Hematopoietic multipotent progenitor cell treated with erythropoietin and hydrocortisone succinate and interleukin-3 and kit ligand, for 17 days (in vitro differentiated cells): ENCODE results near the gene CELF2.
"Not testable (repeated sequence)": the region's sequence is repeated elsewhere in the genome, so short reads cannot be mapped to it uniquely, and the experiment has no call there.

Source experiments
- DNase-seq: peaks from one replicate; pipeline ENCODE4 v3.0.0-alpha.2; 2015; ENCODE audit warnings: low spot score

Gene CELF2

DNA sequence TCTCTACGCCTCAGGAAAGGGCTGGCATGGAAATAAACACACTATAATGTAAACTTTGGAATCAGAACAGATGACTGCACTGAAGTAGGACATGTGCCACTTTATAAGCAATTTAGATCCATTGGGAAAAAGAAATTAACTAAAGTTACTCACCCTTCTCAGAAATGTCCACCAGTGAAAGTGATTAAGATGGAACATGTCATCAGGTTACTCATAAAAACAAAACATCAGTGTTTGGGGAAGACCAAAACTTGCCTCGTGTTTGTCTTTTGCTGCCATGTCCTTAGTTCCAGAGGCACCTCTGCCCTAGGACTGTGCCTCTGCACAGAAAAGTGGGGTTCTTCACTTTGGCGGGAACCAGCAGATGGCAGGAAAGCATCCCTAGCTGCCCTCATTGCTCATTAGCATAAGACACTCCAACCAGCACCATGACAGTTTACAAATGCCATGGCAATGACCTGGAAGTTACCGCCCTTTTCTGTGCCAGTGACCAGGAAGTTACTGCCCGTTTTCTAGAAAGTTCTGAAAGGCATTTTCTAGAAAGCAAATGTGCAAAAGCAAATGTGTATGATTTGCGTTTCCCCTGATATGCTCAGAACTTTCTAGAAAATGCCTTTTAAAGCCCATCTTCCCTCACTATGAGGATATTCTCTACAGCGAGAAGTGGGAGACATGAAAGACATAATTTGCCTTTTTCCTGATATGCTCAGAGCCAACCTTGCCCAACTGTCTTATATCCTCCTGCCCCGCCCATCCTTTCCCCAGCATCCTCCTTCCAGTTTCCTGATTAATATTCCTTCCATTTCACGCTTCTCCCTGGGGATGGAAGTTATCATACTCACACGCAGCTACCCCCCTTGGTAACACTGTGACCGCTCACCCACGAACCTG lies 335.6 kb downstream of the CELF2 start:
- no peak for DNase-seq

DNA sequence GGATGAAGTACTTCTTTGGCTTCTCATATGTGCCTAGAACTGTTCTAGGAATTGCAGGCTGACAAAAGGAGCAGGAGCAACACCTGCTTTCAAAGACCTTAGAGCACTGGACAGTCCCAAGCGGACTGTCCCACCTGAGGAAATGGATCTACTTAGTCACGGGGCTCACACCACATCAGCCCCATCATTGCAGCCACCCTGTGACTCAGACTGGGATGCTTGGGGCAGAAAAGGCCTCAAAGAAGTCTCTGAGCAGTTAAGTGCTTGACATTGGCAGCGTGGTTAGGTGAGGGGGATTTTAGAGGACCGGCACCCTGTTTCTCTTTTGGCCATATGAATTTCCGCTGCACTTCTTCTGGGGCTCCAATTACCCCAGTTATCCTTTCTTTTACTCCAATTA lies 337.2 kb downstream of the CELF2 start:
- DNase-seq: no peak

DNA sequence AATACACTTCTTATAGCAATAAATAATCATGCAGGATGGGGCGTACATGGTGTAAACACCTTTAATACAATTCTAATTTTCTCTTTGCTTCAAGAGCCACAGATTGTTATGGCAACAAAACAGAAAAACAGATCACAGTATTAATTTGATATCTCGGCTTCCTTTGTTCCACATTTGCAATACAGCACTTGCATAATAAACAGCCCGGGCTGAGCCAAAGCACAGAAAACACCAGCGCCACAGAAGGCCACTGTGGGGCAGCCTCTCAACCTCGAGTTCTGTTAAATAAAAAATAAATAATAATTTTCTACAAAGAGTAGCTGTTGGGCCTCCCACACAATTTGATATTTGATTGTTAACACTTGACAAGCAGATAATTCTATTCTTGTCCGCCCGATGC lies 337.9 kb downstream of the CELF2 start:
- no peak for DNase-seq

DNA sequence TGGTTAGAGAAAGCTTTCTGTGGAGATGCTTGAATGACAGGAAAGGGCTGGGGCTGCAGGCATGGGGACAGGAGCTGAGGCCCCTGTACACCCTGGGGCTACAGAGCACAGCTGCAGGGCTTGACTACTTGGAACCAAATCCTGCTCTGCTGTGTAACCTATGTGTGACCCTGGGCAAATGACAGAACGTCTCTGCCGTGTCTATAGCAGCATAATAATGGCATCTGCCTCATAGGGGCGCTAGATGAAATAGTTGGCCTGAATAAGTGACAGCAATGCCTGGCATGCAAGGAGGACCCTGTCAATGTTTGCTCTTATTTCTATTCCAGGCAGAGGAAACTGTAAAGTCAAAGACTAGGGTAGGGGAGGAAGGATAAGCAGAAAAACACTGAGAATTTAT lies 339.8 kb downstream of the CELF2 start:
- DNase-seq: no peak

DNA sequence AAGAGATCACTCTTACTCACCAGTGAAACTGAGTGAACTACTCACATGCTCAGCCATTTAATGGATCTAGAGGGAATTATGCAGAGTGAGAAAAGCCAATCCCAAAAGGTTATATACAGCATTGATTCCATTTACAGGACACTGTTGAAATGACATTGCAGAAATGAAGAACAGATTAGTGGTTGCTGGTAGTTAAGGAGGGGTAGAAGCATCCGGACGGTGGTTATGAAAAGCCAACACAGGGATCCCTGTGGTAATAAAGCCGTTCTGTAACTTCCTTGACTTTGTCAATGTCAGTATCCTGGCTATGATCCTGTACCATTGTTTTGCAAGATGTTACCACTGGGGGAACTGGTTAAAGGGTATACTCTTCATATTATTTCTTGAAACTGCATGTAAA lies 340.3 kb downstream of the CELF2 start:
- no peak for DNase-seq

DNA sequence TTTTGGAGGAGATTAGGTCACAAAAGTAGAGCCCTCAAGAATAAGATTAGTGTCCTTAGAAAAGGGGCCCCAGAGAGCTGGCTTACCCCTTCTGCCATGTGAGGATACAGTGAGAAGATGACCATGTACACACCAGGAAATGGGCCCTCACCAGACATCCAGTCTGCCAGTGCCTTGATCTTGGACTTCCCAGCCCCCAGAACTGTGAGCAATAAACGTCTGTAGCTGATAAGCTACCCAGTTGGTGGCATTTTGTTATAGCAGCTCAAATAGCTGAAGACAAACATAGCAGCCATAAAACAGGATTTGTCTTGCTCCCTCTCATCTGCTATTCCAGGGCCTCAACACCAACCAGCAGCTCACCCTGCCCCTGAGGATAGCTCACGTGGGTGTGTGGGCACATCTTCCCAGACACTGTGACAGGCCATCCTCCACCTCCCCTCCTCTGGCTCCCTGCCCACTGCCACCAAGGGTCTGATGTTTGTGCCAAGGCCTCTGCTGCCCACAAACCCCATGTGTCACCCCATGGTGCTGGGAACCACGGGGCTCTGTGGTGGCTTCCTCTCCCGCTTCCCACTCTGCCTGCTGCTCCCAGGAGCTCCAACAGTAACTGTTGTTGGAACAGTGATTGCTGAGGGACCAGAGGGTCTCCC lies 341.4 kb downstream of the CELF2 start:
- DNase-seq: no peak

DNA sequence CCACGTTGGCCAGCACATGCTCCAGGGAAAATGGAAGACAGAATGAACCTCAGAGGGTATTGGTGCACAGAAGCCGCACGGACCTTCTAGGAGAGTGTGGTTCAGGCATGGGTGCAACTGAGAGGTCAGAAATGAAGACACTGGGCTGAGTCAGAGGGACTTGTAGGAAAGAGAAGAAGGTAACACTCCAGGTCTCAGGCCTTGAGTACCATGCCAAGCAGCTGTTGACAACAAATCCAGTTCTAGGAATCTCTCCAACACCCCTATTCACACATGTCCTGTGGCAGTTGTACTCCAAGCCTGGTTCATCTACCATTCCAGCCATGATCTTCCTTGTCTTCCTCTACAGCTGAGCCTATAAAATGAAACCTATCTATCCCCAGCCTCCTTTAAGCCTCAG lies 342.2 kb downstream of the CELF2 start:
- DNase-seq: no peak

DNA sequence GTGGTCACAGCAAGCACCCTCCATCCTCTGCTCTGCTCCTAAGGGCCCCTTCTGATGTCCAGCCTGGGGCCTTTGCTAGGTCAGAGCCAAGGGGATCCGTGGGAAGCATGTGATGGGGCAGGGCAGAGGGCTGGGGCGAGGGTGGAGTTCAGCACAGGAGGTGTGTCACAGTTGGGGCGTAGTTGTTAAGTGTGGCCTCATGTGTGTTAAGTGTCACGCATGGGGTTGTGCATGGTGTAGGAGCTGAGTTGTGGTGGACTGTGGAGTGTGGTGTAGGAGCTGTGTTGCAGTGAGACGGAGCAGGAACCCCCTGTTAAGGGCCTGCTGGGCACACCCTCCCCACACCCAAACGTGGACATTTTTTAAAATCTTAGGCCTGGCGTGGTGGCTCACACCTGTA lies 345.8 kb downstream of the CELF2 start:
- DNase-seq: no peak

DNA sequence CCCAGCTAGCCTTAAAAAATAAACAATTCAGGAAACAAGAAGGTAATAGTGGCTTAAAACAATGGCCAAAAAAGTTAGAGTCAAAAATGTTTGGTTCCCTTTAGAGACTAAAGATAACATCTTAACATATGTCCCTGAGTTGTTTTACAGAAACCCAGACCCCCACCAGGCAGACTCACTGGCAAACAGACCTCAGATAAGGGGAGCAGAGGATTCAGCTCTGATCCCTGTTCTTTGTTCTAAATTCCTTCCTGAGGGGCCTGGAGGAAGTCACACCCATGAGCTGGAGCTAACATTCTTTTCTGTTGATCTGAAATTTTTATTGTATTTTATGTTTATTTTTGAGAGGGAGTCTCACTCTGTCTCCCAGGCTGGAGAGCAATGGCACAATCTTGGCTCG lies 346.6 kb downstream of the CELF2 start:
- DNase-seq: no peak

DNA sequence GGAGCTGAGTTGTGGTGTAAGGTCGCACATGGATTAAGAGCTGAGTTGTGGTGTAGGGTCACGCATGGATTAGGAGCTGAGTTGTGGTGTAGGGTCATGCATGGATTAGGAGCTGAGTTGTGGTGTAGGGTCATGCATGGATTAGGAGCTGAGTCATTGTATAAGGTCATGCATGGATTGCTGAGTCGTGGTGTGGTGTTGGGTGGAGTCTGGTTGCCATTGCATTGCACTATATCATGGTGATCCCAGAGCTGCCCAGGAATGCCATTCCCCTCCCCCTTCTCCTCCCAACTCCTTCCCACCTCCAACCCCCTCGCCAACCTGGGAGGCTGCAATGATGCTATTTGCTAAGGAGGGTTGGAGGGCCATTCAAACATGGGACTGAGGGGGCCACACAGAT lies 349.2 kb downstream of the CELF2 start:
- DNase-seq: not testable (repeated sequence)

DNA sequence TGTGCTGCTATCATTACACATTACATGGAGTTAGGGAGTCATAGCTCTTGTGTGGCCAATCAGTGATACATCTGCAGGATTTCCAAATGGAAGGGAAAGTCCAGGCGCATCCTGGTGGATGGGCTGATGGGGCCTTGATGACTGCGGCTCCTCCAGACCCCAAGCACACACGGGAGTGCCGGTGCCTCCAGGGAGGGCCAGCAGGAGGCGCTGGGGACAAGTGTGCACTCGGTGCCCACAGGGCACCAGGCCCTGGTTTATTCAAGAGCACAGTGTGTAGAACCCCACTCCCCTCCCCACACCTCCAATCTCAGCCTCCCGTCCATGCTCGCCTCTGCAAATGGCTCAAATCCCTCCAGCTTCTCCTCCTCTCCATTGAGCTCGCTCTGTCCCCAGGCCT lies 349.8 kb downstream of the CELF2 start:
- no peak for DNase-seq

DNA sequence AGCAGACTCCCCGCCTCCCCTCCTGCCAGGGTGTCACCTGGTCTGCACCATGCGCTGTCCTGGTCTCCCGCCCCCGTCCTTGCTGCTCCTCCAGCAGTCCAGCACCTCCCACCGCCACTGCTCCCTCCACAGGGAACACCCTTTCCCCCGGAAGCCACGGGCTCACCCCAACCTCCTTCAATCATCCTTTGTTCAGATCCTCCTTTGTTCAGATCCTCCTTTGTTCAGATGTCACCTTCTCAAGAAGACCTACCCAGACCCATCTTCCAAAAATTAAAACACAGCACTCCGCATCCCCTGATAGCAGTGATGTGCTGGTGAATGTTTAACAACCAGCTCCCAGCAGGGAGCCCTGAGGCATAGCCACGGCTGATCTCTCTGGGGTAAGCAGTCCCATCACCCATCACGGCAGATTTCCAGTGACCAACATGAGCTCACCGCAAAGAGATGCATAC lies 356.1 kb downstream of the CELF2 start:
- DNase-seq: no peak

DNA sequence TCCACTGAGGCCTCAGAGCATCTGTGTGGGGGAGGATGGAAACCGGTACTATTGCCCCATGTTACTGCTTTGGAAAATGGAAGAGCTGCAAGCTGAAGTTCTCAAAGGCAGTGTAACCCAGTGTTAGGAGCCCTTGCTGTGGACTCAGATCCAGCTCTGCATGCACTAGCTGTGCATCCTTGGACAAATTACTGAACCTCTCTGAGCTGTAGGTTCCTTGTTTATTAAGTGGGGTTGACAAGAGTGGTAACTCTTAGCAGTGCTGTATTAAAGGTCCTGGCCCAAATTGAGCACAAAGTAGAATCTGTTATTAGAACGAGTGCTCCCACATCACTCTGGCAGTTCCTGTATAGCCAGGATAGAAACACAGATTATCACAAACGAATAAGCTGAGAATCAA lies 359.6 kb downstream of the CELF2 start:
- DNase-seq: no peak

DNA sequence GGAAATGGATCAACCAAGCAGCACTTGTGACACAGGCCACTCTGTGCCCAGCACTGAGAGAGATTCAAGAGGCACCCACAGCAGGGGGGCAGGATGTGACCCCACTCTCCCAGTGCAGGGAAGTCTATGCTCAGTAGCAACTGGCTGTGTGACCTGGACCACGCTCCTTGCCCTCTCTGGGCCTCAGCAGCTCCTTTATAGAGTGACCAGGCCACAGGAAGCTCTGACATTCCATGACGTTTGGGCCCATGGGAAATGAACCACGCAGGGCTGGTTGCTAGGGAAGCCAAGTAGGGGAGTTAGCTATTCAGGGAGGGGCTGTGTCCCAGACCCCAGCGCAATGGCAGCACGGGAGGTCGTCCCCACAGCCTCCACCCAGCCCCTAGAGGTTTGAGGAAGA lies 361.2 kb downstream of the CELF2 start:
- DNase-seq: no peak

DNA sequence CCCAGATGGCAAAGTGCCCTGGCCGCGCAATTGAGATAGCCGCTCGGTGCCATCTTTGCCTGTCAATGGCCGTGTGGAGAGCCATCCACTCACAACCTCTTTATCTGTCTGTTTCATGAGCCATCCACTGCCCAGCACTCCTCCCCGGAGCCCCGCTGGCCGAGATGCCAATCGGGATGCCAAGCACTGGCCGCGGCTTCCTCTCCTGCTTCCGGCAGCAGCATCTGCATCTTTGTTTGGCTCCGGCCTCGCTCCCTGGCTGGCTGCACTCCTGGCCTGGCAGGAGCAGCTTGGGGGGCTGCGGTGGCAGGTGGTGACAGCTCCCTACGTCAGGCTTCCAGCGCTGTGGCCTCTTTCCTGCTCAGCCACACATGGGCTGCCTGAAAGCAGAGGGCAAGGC lies 362.1 kb downstream of the CELF2 start:
- no peak for DNase-seq

DNA sequence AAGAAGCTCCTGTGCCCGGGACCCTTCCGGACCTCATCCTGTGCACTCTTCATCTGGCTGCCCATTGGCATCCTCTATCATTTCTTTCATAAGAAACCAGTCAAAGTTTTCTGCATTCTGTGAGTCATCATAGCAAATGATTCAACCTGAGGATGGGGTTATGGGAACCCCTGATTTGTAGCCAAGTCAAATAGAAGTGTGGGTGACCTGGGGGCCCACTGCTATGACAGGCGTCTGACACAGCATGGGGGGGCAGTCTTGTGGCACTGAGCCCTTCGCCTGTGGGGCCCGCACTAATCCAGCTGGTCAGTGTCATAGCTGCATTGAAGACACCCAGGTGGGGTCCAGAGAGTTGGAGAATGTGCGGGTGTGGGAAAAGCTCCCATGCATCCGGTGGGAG lies 363.4 kb downstream of the CELF2 start:
- DNase-seq: no peak

DNA sequence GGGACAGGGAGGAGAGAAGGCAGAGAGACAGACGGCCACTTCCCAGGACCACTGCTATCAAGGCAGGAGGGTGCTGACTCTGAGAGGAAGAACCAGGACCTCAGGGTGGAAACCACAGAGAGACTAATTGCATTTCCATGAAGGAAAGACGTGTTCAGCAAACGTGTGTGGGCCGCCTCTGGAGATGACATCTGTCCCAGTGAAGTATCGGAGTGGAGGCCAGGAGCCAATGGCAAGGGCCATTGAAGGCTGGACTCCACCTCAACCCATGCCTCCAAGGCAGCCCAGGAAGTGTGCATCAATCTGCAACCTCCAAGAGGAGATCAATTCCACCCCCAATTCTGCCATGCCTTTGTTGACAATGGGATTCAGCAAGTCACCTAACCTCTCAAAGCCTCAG lies 363.8 kb downstream of the CELF2 start:
- DNase-seq: no peak

DNA sequence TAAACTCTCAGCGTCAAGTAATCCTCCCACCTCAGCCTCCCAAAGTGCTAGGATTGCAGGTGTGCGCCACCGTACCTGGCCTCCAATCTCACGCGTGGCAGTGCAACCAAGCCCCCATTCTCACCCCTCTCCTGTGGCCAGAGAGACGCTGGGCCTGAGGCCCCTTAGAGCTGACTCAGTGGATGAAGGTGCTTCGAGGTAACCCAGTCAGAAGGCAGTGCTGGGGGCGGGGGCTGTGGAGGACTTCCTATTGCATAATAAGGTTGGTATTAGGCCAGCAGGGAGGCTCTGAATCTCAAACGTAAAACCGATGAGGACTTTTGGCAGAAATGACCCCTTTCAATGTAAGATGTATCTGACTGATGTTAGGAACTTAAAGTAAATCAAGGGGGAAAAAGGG lies 364.5 kb downstream of the CELF2 start:
- DNase-seq: no peak

DNA sequence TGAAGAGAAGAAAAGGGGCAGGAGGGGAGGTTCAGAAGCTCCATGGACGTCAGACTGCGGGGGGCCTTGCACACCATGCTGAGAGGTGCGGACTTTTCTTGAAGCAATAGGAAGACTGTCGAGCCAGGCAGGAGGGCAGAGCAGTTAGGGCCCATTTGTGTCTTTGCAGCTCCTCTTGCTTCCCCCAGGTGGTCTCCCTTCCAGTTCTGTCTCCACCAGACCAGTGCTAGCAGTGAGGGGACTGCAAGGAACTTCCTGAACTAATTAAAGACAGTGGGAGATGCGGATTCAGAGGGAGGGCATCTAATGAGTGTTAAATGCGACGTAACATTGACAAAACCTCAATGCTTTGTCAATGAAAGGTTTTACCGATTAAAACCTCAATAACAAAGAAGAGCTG lies 368.4 kb downstream of the CELF2 start:
- DNase-seq: no peak
